SK-N-SH (cell line): ENCODE results near the gene DNAH6.

ENCODE experiments used
- EP300 ChIP-seq, 2 experiments: IDR thresholded peaks; 2 replicates each; pipeline versions ENCODE4 v1.4.0 to v1.6.1; 2012; ENCODE audit warnings: borderline replicate concordance in 1 of 2, low read depth in 1 of 2, low read length in 1 of 2
- EZH2phosphoT487 ChIP-seq: fragments of 200-600 bp; sonication (generic); IDR thresholded peaks from 2 replicates; pipeline ENCODE4 v1.6.1; 2017; ENCODE audit warnings: low read depth, mixed run types, mild to moderate bottlenecking, antibody characterized with exemption, moderate library complexity, borderline replicate concordance
- POLR2AphosphoS5 ChIP-seq: IDR thresholded peaks from 2 replicates; pipeline ENCODE4 v1.6.1; 2012; ENCODE audit warnings: low read depth, low read length
- RAD21 ChIP-seq: IDR thresholded peaks from 2 replicates; pipeline ENCODE4 v1.6.1; 2012; ENCODE audit warnings: mild to moderate bottlenecking, low read length
- RCOR1 ChIP-seq: fragments of 150-350 bp; IDR thresholded peaks from 2 replicates; pipeline ENCODE4 v1.6.1; 2017; ENCODE audit warnings: antibody characterized with exemption, low read length
- TAF1 ChIP-seq: IDR thresholded peaks from 2 replicates; pipeline ENCODE4 v1.6.1; 2012; ENCODE audit warnings: low read depth, mild to moderate bottlenecking, low read length, moderate library complexity, borderline replicate concordance
- YY1 ChIP-seq: IDR thresholded peaks from 2 replicates; pipeline ENCODE4 v1.4.0; 2012; ENCODE audit warnings: low read depth, mild to moderate bottlenecking
- TF ChIP-seq, protein P1 (sequence below): fragments of 200-600 bp; sonication (generic); IDR thresholded peaks from 2 replicates; pipeline ENCODE4 v1.6.1; 2017; ENCODE audit warnings: antibody characterized with exemption, mild to moderate bottlenecking, moderate library complexity
- TF ChIP-seq, protein P2 (sequence below): fragments of 150-350 bp; IDR thresholded peaks from 2 replicates; pipeline ENCODE4 v1.6.1; 2017; ENCODE audit warnings: antibody characterized with exemption, low read length, low read depth, borderline replicate concordance
- TF ChIP-seq, protein P3 (sequence below): IDR thresholded peaks from 2 replicates; pipeline ENCODE4; 2012
- TF ChIP-seq, protein P4 (sequence below): IDR thresholded peaks from 2 replicates; pipeline ENCODE4 v1.6.1; 2012; ENCODE audit warnings: mild to moderate bottlenecking, low read depth, low read length, moderate library complexity
- TF ChIP-seq, protein P5 (sequence below): IDR thresholded peaks from 2 replicates; pipeline ENCODE4 v1.4.0; 2012; ENCODE audit warnings: low read depth, borderline replicate concordance

- TF ChIP-seq RCOR1, result no peak
- TF ChIP-seq, protein P1, sequence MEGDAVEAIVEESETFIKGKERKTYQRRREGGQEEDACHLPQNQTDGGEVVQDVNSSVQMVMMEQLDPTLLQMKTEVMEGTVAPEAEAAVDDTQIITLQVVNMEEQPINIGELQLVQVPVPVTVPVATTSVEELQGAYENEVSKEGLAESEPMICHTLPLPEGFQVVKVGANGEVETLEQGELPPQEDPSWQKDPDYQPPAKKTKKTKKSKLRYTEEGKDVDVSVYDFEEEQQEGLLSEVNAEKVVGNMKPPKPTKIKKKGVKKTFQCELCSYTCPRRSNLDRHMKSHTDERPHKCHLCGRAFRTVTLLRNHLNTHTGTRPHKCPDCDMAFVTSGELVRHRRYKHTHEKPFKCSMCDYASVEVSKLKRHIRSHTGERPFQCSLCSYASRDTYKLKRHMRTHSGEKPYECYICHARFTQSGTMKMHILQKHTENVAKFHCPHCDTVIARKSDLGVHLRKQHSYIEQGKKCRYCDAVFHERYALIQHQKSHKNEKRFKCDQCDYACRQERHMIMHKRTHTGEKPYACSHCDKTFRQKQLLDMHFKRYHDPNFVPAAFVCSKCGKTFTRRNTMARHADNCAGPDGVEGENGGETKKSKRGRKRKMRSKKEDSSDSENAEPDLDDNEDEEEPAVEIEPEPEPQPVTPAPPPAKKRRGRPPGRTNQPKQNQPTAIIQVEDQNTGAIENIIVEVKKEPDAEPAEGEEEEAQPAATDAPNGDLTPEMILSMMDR, result no peak
- TF ChIP-seq TAF1, result no peak
- no peak for TF ChIP-seq RAD21
- TF ChIP-seq, protein P2, sequence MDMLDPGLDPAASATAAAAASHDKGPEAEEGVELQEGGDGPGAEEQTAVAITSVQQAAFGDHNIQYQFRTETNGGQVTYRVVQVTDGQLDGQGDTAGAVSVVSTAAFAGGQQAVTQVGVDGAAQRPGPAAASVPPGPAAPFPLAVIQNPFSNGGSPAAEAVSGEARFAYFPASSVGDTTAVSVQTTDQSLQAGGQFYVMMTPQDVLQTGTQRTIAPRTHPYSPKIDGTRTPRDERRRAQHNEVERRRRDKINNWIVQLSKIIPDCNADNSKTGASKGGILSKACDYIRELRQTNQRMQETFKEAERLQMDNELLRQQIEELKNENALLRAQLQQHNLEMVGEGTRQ, result no peak
- TF ChIP-seq, protein P3, sequence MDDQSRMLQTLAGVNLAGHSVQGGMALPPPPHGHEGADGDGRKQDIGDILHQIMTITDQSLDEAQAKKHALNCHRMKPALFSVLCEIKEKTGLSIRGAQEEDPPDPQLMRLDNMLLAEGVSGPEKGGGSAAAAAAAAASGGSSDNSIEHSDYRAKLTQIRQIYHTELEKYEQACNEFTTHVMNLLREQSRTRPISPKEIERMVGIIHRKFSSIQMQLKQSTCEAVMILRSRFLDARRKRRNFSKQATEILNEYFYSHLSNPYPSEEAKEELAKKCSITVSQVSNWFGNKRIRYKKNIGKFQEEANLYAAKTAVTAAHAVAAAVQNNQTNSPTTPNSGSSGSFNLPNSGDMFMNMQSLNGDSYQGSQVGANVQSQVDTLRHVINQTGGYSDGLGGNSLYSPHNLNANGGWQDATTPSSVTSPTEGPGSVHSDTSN, result no peak
- no peak for TF ChIP-seq YY1
- TF ChIP-seq, protein P4, sequence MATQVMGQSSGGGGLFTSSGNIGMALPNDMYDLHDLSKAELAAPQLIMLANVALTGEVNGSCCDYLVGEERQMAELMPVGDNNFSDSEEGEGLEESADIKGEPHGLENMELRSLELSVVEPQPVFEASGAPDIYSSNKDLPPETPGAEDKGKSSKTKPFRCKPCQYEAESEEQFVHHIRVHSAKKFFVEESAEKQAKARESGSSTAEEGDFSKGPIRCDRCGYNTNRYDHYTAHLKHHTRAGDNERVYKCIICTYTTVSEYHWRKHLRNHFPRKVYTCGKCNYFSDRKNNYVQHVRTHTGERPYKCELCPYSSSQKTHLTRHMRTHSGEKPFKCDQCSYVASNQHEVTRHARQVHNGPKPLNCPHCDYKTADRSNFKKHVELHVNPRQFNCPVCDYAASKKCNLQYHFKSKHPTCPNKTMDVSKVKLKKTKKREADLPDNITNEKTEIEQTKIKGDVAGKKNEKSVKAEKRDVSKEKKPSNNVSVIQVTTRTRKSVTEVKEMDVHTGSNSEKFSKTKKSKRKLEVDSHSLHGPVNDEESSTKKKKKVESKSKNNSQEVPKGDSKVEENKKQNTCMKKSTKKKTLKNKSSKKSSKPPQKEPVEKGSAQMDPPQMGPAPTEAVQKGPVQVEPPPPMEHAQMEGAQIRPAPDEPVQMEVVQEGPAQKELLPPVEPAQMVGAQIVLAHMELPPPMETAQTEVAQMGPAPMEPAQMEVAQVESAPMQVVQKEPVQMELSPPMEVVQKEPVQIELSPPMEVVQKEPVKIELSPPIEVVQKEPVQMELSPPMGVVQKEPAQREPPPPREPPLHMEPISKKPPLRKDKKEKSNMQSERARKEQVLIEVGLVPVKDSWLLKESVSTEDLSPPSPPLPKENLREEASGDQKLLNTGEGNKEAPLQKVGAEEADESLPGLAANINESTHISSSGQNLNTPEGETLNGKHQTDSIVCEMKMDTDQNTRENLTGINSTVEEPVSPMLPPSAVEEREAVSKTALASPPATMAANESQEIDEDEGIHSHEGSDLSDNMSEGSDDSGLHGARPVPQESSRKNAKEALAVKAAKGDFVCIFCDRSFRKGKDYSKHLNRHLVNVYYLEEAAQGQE, result no peak
- no peak for TF ChIP-seq EP300 (IDR thresholded peaks at IDR 0.05; ENCODE audit: borderline replicate concordance in 1 of 2, low read depth in 1 of 2, low read length in 1 of 2)
- TF ChIP-seq EZH2phosphoT487, result no peak
- TF ChIP-seq POLR2AphosphoS5, result no peak
- TF ChIP-seq, protein P5, sequence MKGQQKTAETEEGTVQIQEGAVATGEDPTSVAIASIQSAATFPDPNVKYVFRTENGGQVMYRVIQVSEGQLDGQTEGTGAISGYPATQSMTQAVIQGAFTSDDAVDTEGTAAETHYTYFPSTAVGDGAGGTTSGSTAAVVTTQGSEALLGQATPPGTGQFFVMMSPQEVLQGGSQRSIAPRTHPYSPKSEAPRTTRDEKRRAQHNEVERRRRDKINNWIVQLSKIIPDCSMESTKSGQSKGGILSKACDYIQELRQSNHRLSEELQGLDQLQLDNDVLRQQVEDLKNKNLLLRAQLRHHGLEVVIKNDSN, result no peak
Observed at GRCh38 chr2:84498150-84498799, 18.0 kb upstream of the DNAH6 start.
